HuH-7 (cell line): ENCODE results near the gene GADL1.

Experiments used
- DNase-seq: peaks from one replicate; pipeline ENCODE4 v3.0.0; 2011; ENCODE audit warnings: low spot score

GADL1 gene

DNA sequence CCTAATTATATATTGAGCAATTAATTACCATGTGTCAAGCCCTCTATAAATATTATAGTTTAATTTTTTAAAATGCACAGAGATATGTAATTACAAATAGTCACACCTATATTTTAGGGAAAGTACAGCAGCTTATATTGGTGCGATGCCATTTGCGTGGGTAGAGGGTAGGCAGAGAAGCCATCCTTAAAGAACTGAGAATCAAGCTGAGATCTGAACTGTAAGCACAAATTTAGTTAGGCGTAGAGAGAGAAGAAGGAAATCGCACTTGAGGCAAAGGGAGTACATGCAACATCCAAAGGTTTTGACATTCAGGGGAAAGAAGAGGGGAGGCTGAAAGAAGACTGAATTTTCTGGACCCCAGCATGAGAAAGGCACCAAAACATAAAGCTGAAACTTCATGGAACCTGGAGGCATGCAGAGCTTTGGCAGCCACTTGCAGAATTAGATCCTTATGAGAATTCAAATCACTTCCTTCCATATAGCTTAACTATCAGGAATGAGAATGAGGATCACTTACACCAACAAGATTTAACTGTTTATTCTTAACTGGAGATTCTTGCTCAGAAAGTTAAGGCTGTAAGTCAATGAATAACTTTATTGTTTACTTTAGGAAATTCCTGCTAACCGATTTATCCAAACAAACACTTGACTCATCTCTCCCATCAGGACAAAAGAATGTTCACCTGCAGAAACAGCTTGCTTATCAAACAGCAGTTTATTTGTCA, 173.7 kb downstream of the GADL1 start:
- peak; percentile 51 for DNase-seq

DNA sequence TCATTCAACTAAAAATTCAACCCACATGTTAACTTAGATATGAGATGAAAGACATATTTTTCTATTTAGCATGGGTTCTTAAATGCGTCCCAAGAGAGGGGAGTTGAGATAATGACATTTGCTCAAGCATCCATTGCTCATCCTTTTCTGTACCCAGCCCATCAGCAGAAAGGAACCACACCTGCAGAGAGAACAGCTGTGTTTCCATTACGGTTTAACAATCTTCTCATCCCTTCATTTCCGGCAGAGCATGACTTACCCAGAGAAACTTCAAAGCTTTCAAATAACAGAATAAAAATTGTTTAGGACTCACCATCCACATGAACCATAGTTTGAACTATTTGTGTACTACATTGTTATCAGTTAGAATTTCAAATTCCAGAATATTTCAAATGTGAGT, 174.9 kb downstream of the GADL1 start:
- no peak for DNase-seq

DNA sequence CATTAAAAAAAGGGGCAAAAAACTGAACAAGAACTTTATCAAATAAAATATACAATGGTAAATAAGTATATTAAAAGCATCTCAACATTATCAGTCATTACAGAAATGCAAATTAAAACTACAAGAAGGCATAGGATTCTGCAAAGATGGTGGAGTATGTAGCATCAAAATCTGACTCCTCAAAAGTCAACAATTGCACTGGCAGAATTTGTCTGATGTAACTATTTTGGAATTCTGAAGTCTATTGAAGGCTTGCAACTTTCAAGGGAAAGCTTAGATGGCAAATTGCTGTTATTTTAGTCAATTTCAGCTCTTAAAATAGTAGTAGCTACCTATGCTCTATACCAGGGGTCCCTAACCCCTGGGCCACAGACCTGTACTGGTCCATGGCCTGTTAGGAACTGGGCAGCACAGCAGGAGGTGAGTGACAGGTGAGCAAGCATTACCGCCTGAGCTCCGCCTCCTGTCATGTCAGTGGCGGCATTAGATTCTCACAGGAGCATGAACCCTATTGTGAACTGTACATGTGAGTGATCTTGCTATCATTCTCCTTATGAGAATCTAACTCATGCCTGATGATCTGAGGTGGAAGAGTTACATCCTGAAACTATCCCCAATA, 180.5 kb downstream of the GADL1 start:
- no peak for DNase-seq

DNA sequence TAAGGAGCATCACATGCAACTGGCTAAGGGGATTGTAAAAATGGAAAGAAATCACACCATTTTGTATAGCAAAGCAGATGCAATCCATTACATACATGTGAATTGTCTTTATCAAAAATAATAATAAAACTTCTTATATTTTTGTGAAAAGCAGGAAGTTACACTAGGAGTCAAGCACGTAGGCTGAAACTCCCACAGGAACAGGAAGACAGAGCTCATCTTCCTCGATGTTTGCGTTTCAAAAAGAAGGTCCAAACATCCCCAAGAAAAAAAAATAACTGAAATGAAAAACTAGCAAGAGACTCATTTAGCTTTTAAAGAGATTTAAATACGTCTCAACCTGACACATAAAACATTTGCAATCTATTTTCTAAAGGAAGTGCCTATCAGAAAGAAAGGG, 181.5 kb downstream of the GADL1 start:
- DNase-seq = no peak

DNA sequence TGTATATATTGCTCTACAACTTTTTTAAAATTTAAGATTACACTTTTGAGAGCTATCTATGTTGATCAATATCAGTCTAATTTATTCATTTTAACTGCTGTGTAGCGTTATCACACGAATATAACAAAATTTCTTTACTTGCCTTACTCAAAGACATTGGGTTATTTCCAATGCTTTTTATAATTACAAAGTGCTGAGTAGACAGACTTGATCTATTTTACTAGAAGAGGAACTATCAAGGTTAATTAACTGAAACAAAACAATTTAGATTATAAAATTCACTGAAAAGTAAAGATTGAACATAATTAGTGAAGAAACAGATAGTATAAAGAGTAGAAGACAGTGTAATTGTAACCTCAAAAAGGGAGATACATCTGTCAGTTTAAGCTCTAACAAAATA, 182.6 kb downstream of the GADL1 start:
- DNase-seq = no peak

DNA sequence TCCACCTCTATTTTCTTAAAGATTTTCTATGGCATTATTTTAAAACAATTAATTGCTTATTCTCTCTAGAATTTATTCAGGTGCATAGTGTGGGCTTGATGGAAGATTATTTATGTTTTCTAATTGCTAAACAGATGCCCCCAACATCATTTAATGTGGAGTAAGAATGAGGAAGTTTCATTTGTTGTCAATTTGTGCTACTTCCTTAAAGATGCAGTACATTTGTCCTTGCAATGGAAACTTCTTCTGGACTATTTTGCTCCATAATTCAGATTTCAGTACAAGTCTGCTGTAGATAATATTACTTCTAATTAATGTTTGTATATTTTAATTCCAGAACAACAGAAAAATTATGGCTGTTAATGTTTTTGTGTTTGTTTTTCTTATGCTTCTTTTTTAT, 183.3 kb downstream of the GADL1 start:
- no peak for DNase-seq

DNA sequence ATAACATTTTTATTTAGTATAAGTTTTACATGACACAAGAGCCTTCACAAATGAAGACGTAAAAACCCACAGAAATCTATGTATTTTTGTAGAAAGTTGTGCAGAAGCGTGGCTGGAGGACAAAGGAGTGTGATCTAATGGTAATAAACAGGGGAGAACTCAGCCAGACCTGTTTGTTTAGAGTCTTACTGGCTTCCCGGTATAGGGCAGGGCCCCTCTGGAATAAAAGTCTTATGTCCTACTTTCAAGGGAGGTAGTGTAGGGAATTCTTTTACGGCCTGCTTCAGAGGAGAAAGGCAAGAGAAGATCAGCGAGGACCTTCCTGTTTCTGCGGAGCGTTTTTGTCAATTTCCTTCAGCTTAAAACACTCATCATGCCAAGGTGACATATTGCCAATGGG, 184.4 kb downstream of the GADL1 start:
- peak; percentile 24 for DNase-seq

DNA sequence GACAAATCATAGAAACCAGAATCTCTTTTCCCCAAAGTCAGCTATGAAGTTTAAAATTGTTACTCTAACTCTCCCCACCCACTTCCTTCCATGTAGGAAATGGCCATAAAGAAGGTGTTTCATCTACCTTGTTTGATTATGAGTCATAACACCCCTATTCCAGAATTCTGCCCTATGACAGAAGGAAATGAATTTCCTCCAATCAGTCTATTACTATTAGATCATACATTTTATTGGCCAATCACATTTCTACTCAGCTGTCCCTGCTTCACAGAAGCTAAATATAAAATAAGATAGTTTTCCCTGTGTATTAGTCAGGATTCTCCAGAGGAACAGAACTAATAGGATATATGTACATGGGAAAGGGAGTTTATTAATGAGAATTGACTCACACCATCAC, 186.0 kb downstream of the GADL1 start:
- no peak for DNase-seq

DNA sequence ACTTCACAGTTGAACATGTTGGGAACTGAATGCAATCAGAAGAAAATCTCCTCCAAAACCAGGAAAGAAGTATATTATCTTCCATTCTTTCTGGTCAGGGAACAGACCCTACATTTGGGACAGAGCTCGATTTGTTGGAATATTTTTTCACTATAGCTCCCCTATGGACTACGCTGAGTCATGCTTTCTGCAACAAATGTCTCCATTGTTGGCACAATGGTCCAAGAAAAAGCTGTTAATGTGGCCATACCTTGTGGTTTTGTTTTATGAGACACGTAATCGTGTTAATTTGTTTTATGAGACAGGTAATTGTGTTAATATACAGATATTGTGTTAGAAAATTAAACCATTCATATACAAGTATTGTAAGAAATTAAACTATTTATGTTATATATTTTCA, 186.6 kb downstream of the GADL1 start:
- DNase-seq = no peak

DNA sequence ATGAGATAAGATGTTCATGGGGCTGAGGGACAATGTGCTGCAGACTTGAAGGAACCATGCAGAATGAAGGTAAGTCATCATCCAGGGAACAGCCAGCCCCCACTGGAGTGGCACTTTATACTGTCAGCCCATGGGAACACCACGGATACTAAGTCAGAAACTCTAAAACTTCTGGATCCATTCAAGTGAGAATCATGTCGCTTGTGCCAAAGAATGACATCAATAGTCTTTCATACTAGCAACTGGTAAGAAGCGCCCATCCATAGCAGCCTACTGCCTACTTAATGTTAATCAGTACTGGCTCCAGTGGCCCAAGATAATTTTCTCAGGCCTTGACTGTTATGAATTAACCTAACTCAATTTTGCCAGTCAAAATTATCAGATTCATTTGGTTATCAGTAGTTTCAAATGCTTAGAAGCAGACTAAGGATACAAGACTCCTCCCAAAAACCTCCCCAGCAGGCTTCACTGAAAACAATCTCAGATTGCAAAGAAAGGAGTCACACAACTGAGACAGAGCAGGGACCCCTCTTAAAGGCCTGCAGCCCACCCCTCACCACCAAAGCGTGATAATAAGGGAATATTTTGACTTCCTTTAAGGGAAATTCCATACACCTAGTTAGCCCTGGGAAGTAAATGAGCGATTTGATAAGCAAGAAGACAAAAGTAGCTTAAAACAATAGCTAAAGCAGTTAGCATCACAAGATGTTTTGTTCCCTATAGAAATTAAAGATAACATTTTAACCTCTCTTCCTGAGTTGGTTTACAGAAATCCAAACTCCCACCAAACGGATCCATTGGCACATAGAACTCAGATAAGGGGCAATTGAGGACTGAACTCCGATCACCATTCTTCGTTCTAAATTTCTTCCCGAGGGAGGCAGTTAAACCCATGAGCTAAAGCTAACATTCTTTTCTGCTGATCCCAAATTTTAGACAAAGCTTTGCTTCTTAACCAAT, 189.2 kb downstream of the GADL1 start:
- DNase-seq = no peak

DNA sequence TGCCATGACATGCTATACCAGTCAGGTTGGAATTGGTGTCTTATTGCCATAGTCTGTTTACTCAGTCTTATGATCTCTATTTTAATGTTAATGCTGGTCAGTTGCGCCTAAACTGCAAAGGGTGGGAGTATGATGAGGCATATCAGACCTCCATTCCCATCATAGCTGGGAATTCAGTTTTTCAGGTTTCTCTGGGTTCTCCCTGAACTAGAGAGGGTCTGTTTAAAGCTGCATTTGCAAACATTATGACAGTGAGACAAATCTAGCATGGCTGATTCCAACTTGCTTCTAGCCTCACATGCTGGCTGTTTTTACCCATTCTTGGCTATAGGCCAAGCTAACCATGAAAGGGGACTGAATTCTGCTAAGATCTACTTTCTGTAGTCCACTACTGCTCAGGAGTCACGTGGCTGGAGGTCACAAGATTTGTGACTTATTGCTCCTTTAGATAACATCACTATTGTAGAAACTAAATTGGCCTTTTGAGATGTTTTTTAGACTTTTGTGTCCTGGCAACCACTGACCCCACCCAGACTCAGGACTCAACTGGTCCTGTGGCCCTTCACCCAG, 191.5 kb downstream of the GADL1 start:
- no peak for DNase-seq

DNA sequence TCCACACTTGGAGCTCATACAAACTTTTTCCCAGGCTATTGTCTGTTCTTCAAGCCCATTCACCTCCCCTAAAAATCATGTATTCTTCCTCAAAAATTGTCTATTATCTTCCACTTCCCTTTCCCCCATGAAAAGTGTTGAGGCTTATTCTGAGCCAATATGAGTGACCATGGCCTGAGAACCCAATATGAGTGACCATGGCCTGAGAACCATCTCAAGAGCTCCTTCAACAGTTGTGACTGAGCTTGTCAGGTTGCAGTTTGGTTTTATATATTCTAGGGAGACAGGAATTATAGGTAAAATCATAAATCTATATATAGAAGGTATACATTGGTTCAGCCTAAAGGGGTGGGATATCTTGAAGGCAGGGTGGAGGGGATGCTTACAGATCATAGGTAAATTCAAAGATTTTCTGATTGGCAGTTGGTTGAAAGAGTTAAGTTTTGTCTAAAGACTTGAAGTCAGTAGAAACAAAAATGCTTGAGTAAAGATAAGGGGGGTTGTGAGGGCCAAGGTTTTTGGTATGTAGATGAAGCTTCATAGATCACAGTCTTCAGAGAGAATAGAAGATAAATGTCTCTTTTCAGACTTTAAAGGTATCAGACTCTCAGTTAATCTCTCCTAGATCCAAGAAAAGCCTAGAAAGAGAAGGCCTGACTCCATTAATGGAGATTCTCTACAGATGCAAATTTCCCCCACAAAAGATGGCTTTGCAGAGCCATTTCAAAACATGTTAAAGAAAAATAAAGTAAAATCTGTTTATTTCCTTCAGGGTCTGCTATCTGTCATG, 192.2 kb downstream of the GADL1 start:
- DNase-seq = no peak

DNA sequence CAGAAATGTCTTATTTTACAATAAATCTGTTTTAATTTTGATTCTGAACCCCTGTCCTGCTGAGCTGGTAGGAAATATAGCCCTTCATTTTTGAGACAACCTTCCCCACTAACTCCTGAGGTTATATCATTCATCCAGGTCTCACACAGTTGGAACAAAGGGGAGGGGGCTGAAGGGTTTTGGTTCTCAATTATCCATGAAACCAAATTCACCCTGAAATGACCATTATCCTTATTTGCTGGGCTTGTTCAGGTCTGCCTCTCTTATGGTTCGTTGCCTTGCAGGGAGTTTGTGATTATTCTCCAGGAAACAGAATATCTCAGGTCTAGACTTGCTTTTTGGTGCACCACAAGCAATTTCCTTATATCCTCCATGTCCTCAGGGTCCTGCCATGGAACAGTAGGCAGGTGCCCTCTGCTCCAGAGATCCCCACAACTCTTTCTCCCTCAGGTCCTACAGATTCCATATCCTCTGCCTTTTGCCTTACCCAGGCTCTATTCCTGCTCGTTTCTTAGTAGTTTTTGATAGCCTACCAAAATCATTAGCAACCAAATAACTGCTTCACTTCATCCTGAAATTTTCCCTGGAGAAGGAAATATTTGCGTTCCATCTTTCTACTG, 193.6 kb downstream of the GADL1 start:
- no peak for DNase-seq

DNA sequence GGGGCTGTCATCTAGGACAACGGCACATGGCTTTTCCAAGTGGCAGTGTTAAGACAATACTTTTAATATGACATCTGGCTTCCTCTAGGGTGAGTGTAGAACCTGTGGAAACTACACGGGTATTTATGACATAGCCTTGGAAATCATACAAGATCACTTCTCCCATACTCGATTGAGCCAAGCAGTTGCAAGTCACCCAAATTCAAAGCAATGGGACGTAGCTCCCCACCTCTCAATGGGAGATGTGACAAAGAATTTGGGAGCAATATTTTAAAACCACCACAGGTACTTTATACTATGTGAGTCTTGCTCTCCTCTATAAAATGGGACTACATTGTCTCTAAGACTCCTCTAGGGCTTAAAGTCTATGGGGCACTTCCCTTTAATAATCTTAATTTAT, 194.5 kb downstream of the GADL1 start:
- no peak for DNase-seq

DNA sequence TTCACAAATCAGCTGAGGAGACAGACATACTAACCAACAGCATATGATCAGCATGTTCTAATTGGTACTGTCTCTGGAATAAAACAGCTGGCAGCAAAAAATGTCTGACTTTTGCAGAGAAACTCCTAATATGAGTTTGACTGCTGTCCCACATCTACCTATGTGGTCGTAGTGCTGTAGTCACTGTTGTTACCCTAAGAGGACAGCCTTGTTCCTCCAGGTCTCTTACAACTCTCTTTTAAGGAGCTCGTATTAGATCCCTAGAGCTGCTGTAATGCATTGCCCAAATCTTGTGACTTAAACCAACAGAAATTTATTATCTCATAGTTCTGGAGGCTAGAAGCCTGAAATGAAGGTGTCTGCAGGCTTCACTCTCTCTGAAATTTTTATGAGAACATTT, 195.9 kb downstream of the GADL1 start:
- no peak for DNase-seq

DNA sequence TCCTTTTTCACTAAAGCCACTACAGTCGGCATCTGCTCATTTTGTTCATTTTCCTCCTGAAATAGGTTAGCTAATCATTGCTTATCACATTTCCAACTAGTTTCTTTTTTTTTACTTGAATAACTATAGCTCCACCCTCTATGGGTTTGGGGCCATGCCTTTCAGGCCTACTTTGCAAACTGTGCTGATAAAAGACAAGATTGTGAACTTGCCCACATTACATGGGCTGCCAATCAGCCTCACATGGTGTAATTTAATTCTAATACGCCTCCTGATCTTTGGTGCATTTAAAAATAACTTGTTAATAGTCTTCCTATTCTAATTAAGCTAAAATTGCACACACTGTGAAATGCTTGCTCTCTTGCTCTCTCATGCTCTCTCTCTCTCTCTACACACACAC, 197.6 kb downstream of the GADL1 start:
- no peak for DNase-seq

DNA sequence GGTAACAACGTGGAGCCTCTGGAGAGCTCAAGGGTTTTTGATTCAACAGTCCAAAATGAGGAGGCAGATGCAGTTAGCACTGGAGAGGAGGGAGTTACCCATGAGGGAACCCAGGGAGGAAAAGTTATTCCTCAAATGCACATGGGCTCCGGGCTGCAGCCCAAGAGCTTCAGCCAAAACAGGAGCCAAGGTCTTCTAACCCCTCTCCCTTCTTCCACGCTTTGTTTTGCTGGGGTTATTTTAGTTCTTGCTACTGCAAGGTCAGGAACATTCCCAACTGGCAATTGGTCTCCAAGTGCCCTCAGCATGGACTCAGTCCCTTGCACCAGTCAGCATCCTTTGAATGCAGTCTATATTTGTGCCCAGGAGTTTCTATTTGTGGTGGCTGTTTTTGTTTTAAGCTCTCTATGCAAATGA, 198.1 kb downstream of the GADL1 start:
- DNase-seq = no peak

DNA sequence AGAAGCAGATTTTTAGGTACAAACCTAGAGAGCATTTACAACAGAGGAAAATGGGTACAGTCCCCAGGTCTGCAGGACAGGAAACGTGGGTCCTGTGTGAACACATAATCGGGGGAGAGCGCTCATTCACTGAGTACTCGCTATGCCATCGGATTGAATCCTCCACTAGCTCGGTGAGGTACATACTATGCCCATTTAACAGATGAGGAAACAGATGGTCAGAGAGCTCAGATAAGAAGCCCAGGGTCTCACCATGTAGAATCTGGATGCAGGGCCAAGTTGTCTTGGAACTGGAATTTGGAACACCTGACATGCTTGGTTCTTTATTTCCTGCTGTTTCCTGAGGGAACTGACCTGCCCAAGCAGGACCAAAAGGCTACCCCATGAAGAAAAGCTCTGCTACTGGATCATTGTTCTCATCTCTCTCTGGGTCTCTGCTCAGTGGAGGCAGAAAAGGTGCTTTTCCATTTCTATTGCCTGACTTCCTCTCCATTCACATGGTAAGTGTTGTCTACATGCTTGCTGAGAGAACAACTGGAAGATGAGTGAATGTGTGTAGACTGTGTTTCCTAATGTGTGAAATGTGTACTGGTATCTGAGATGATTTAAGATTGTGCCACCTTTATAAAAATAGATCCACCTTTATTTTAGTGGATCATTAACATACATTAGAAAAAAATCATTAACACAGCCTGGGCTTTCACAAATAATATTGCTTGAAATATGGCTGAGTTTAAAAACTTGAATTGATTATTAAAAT, 199.0 kb downstream of the GADL1 start:
- DNase-seq = no peak

DNA sequence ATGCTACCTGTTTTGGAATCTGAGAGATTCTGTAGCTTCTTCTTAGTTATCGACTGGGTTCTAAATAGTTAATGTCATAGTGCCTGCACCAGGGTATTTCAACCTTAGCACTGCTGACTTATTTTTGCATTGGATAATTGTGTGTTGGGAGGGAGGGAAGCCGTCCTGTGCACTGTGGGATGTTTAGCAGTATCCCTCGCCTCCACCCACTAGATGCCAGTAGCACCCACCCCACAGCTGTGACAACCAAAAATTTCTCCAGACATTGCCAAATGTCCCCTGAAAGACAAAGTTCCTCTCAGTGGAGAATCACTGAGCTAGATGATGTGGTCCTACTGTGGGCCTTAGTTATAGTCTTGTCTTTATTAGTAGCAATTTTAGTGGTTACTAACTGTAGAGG, 199.8 kb downstream of the GADL1 start:
- no peak for DNase-seq

DNA sequence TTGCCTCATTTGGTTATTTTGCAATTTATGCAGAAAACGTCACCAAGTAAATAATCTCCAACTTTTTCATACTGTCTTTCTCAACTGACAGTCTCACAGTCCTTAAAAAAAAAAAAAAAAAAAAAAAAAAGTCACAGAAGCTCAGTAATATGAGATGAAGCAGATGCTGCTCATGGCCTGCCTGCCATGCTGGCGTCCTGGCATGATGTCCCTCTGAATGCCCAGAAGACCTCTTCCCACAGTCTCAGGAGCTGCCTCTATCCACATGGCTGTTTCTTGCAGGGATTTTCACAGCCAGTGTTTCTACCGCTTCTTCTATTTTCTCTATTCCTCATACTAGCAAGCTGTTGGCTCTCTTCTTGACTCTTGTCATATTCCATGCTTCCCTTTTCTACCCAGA, 200.3 kb downstream of the GADL1 start:
- no peak for DNase-seq
